DND-41 (cell line): ENCODE data around the gene FBN1.

Experiments used
- ATAC-seq: fragments of 200-7000 bp; cut with Tn5 transposase; 3 replicates; pipeline ENCODE4 v1.9.1; 2021; ENCODE audit warnings: low read depth; ENCODE audit not compliant: insufficient read depth
- DNase-seq: peaks from one replicate; pipeline ENCODE4 v3.0.0-alpha.2; 2020
- H2AFZ ChIP-seq: 2 replicates; pipeline ENCODE4 v1.6.0; 2012; ENCODE audit warnings: low read depth, low read length
- H3K27ac ChIP-seq: 2 replicates; pipeline ENCODE4 v1.5.1; 2012; ENCODE audit warnings: low read length, inconsistent platforms
- H3K27me3 ChIP-seq: fragments of 200-600 bp; sonication (generic); 2 replicates; pipeline ENCODE4 v1.6.0; 2012; ENCODE audit warnings: low read length, mild to moderate bottlenecking, inconsistent platforms; ENCODE audit not compliant: insufficient read depth, poor library complexity
- H3K36me3 ChIP-seq: 2 replicates; pipeline ENCODE4 v1.5.1; 2012; ENCODE audit warnings: low read length, inconsistent platforms; ENCODE audit not compliant: insufficient read depth
- H3K4me1 ChIP-seq: 2 replicates; pipeline ENCODE4 v1.5.1; 2012; ENCODE audit warnings: mild to moderate bottlenecking, low read length; ENCODE audit not compliant: insufficient read depth
- H3K4me2 ChIP-seq: 2 replicates; pipeline ENCODE4 v1.6.0; 2012; ENCODE audit warnings: mild to moderate bottlenecking, moderate library complexity, low read length, inconsistent platforms; ENCODE audit not compliant: insufficient read depth
- H3K4me3 ChIP-seq, 2 experiments: fragments of 200-600 bp in 1 of 2; shearing (Covaris generic) in 1 of 2; 2 replicates each; pipeline ENCODE4 v1.5.1; 2012 to 2016; ENCODE audit warnings: inconsistent platforms in 2 of 2, low read length in 2 of 2, mild to moderate bottlenecking in 2 of 2, low read depth in 1 of 2, moderate library complexity in 1 of 2
- H3K79me2 ChIP-seq: 2 replicates; pipeline ENCODE4 v1.6.0; 2012; ENCODE audit warnings: low read length, inconsistent platforms; ENCODE audit not compliant: insufficient read depth
- H3K9ac ChIP-seq: 2 replicates; pipeline ENCODE4 v1.6.0; 2012; ENCODE audit warnings: low read depth, mild to moderate bottlenecking, inconsistent platforms, low read length, moderate library complexity
- H3K9me3 ChIP-seq: 2 replicates; pipeline ENCODE4 v1.5.1; 2012; ENCODE audit warnings: low read length, moderate library complexity, mild to moderate bottlenecking, inconsistent platforms; ENCODE audit not compliant: insufficient read depth, severe bottlenecking
- H4K20me1 ChIP-seq: 2 replicates; pipeline ENCODE4 v1.6.0; 2012; ENCODE audit warnings: low read length; ENCODE audit not compliant: insufficient read depth
- EZH2 ChIP-seq: IDR thresholded peaks from 3 replicates; pipeline ENCODE4 v1.6.1; 2012; ENCODE audit warnings: borderline replicate concordance, low read depth, mild to moderate bottlenecking, moderate library complexity, low read length, inconsistent platforms; ENCODE audit not compliant: severe bottlenecking
- TF ChIP-seq, protein P1 (sequence below): IDR thresholded peaks from 2 replicates; pipeline ENCODE4 v1.5.1; 2012; ENCODE audit warnings: borderline replicate concordance, low read length, moderate library complexity, mild to moderate bottlenecking; ENCODE audit not compliant: poor library complexity, severe bottlenecking; ENCODE audit errors: extremely low read depth

Gene FBN1

DNA sequence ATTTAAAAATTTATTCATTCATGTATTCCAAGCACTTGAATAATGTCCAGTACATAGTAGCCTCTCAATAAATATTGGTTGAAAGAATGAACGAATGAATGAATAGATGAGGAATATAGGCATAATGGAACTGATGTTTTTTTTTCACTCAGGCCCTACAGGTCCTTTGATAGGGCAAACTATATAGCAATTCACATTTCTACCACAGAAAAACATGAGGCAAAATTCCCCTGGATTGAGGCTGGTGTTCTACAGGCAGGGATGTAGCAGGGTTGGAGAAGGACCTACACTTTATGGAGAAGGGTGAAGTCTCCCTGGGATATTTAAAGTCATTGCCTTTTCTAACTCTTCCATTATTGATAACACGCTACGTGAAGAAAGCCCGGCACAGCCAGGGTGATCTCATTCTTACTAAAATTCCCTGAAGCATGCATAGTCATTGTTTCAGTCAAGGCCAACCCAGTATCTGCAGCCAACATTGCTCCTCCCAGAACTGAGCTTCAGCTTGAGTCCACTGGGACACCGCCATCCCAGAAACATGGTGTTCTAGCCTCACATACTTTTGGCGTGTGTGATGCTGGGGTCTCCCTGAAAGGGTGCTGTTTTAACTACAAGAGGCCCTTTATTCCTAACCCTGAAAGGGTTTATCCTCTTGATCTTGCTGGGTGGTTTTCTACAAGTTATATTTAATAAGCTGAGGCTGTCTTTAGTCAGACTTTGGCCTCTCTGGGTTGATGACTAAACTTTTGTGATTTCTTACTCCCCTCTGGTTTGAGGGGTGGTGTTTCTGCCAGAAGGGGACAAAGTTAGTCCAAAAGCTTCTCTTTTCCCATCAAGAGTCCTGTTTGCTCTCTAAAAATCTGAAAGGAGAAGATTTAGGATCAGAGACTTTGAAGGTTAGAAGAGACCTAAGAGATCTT lies 25.9 kb upstream of the FBN1 start:
- H3K4me2 ChIP-seq: no peak overlapping the region
- H3K9me3 ChIP-seq: no peaks in the 10 kb centered on the region
- TF ChIP-seq, protein P1, sequence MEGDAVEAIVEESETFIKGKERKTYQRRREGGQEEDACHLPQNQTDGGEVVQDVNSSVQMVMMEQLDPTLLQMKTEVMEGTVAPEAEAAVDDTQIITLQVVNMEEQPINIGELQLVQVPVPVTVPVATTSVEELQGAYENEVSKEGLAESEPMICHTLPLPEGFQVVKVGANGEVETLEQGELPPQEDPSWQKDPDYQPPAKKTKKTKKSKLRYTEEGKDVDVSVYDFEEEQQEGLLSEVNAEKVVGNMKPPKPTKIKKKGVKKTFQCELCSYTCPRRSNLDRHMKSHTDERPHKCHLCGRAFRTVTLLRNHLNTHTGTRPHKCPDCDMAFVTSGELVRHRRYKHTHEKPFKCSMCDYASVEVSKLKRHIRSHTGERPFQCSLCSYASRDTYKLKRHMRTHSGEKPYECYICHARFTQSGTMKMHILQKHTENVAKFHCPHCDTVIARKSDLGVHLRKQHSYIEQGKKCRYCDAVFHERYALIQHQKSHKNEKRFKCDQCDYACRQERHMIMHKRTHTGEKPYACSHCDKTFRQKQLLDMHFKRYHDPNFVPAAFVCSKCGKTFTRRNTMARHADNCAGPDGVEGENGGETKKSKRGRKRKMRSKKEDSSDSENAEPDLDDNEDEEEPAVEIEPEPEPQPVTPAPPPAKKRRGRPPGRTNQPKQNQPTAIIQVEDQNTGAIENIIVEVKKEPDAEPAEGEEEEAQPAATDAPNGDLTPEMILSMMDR: no peak
- TF ChIP-seq EZH2: no peak
- H3K27me3 ChIP-seq: no peaks in the 10 kb centered on the region
- DNase-seq: no peak
- no peaks in the 10 kb centered on the region for H4K20me1 ChIP-seq
- H3K9ac ChIP-seq: no peak overlapping the region
- H2AFZ ChIP-seq: no peak overlapping the region
- H3K4me1 ChIP-seq: no peaks in the 10 kb centered on the region
- no peak for ATAC-seq
- no peak overlapping the region for H3K4me3 ChIP-seq
- H3K36me3 ChIP-seq: no peaks in the 10 kb centered on the region
- H3K27ac ChIP-seq: no peak overlapping the region
- no peaks in the 10 kb centered on the region for H3K79me2 ChIP-seq

DNA sequence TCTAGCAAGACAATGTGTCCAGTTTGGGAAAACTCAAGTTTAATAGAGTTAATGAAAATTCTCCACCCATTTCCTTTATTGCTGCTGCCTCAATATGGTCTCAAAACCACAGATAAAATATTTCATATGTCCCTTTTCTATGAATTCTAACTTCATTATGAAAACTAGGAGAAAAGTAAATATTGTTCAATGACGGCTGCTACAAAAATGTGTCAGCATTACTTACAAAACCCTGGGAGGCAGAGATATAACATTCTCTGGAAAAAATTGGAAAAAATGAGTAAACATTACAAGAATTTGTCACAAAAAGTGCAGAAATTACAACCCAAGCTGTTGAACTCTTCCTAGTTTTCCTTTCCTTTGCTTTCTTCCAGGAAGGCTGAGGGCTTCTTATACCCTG lies 22.2 kb upstream of the FBN1 start:
- TF ChIP-seq, protein P1: no peak
- TF ChIP-seq EZH2: no peak
- no peaks in the 10 kb centered on the region for H3K36me3 ChIP-seq
- no peaks in the 10 kb centered on the region for H3K79me2 ChIP-seq
- H3K27me3 ChIP-seq: no peaks in the 10 kb centered on the region
- no peak for ATAC-seq
- H3K9ac ChIP-seq: no peak overlapping the region
- no peak overlapping the region for H3K4me3 ChIP-seq
- H4K20me1 ChIP-seq: no peaks in the 10 kb centered on the region
- H3K9me3 ChIP-seq: no peaks in the 10 kb centered on the region
- no peaks in the 10 kb centered on the region for H3K4me1 ChIP-seq
- H3K27ac ChIP-seq: no peak overlapping the region
- H3K4me2 ChIP-seq: no peak overlapping the region
- H2AFZ ChIP-seq: no peak overlapping the region
- DNase-seq: no peak

DNA sequence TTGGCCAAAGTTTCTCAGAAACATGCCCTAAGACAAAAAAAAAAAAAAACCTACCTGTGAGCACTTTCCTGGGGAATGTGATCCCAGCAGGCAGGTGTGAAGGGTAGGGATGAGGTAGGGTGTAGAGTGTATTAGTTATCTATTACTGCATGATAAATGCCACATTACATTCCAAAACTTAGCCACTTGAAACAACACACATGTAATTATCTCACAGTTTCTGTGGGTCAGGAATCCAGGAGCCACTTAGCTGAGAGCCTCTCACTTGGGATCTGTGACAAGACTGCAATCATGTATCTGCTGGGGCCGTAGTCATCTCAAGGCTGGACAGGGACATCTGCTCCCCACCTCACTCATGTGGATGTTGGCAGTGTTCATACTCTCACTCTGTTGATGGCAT lies 18.9 kb upstream of the FBN1 start:
- DNase-seq: no peak
- H2AFZ ChIP-seq: no peak overlapping the region
- no peak overlapping the region for H3K4me3 ChIP-seq
- TF ChIP-seq EZH2: no peak
- TF ChIP-seq, protein P1: no peak
- H3K27me3 ChIP-seq: no peaks in the 10 kb centered on the region
- H3K27ac ChIP-seq: no peak overlapping the region
- H3K9me3 ChIP-seq: no peaks in the 10 kb centered on the region
- H3K36me3 ChIP-seq: no peaks in the 10 kb centered on the region
- no peaks in the 10 kb centered on the region for H4K20me1 ChIP-seq
- H3K4me1 ChIP-seq: no peaks in the 10 kb centered on the region
- H3K9ac ChIP-seq: no peak overlapping the region
- H3K79me2 ChIP-seq: no peaks in the 10 kb centered on the region
- no peak overlapping the region for H3K4me2 ChIP-seq
- no peak for ATAC-seq
